Inflammatory macrophage treated with lipopolysaccharide for 1 hour (primary cell): ENCODE results near the gene SLC38A4.
"Not testable (repeated sequence)": the region's sequence is repeated elsewhere in the genome, so short reads cannot be mapped to it uniquely, and the experiment has no call there.

Source experiments
- DNase-seq, 2 donors: peaks; one replicate each; pipeline ENCODE4 v3.0.0-alpha.2; 2020 to 2022

Gene SLC38A4, protein sequence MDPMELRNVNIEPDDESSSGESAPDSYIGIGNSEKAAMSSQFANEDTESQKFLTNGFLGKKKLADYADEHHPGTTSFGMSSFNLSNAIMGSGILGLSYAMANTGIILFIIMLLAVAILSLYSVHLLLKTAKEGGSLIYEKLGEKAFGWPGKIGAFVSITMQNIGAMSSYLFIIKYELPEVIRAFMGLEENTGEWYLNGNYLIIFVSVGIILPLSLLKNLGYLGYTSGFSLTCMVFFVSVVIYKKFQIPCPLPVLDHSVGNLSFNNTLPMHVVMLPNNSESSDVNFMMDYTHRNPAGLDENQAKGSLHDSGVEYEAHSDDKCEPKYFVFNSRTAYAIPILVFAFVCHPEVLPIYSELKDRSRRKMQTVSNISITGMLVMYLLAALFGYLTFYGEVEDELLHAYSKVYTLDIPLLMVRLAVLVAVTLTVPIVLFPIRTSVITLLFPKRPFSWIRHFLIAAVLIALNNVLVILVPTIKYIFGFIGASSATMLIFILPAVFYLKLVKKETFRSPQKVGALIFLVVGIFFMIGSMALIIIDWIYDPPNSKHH

DNA sequence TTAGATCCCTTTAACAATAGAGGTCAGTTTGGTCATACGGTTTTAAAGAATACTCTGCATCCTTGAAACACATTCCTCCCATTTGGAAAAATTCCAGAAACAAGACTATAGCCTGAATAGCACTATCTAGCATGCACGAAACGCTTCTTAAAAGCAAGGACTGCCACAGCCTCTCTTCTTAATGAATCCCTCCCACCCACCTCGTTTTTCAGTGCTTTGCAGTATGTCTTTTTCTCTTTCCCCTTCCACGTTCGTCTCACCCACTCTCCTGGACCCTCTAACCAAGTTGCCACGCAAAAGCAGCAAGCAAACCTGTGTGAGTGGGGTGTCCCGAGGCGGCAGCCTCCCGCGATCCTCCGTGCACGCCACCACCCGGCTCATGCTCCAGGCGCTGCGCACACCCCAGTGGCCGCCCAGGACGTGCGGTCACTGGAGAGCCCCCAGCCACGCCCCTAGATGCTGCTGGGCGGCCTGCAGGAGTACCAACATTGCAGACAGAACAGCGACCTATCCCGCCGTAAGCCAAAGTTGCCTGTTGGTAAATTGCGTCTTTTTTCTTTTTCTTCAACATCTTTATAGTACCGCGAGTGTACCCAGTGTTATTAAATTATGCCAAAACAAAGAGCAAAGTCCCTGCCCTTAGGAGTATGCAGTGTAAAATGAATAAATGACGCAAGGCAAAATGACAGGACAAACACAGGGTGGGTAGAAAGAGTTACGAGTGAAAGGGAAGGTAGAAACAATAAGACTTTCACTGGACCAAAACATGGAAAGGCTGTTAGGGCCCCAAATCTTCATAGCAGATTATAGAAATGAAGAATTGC, at the start of gene SLC38A4:
Gene SLC38A4 (minus strand): TSS at position 407 of the 824 bp plus-strand sequence. CDS start 32,926 bp downstream, outside the sequence.
- DNase-seq, result no peak

DNA sequence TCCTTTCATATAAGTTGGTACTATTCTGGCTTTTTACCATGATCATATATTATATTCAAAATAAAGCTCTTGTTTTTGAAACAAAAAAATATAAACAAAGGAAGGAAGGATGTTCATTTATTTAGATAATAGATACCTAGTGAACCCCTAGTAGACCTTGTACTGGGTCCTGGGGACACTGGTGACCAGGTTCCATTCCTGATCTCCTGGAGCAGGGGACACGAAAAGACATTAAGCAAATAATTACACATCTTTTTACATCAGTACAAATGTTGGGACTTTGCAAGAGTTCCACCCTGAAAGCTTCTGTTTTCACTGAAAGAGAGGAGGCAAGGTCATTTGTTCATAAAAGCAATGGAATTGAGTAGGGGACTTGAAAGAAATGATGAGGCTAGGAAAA, 49.3 kb upstream of the SLC38A4 start:
- no peak for DNase-seq

DNA sequence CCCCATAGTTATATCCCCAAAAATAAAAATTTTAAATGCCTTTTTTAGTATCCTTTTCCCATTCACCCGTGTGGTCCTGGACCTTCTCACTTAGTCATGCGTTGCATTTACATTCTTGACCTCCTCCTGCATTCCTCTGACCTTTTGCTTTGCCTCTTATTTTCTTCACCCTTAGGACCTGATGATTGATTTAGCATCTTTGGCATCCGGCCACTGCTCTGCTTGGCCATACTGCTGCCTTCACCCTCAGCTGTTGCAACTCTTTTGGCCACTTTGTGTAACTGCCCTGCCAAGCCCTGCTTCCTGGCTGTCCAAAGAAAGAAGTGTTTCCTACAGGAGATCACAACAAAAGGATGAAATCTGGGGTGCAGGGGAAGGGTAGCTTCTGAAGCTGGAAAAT, 48.8 kb upstream of the SLC38A4 start:
- DNase-seq, result no peak

DNA sequence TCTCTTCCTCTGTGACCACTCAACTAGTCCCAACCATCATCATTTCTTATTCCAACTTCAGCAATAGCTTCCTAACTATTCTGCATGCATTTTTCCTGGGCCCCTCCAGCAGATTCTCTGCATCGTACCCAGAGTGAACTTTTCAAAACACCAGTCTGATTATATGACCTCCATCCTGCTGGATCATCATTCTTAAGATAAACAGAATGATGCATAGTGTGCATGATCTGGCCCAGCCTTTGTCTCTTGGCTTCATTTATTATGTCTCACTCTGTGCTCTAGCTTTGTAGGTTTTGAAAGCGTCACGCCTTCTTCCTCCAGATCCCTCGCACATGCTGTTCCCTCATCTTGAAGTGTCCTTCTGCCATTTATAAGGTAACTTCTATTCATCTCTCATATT, 46.3 kb upstream of the SLC38A4 start:
- no peak for DNase-seq

DNA sequence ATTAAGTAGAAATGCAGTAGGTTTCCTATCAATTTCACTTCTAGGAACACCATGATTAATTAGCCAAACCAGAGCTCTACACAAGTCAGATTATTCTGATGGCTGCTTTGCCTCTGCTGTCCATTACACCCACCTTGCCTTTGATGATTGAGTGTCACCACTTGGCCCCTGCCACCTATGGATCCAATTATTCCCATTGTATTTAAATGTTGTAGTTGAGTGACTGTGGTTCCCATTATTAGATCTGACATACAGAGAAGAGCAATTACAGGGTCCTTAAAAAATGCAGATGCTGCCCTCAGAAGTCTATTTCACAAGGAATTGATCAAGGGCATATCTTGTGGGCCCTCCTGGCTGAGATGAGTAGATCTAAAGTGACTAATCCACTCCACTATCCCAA, 39.5 kb upstream of the SLC38A4 start:
- no peak for DNase-seq

DNA sequence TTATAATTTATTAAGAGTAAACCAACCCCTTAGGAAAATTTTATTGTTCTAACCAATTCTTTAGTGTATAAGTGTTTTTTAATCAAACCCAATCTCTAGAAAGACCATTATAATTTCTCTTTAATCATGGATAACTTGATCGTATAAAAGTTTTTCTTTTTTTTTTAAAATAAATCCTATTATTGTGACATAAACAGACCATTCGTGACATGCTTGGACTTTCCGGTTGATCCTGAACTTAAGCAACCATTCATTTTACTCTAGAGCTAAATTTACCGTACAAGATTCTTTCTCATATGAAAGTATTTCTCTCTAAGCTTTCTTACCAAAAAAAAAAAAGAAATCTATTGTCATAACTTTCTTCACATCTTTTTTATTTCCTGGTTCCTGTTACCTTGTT, 32.6 kb upstream of the SLC38A4 start:
- DNase-seq, result no peak

DNA sequence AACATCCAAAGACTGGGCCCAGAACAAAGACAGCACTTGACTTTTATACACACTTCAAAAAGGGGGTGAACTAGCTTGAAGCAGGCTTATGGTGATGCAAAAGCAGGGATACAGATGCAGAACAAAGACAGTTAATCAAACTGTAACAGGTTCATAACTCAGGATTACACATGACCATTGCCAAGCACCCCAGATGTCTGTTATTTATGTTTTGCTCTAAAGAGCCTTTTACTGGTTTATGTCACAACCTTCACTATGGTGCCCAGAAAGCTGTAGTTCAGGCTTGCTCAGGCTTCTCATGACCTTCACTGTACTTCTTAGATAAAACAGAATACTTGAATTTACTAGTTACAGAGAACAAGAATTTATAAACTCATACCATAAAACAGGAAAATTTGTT, 31.7 kb upstream of the SLC38A4 start:
- DNase-seq, result no peak

DNA sequence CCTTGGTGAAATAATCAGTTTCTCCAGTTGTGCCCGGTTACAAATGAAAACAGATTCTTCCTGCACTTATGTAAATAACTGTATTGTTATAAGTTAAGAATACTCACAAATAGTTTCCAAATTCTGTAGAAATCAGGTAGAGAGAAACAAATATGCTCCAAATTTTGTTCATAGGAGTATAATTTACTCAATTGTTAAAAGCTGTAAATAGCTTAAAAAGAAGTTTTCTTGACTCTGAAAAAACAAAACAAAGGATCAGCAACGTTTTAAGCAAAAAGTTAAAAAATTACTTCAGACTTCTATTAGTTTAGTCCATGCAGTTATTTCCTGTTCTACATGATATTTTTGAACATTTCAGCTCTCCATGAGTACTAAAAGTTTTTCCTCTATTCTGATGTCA, 30.0 kb upstream of the SLC38A4 start:
- DNase-seq, result no peak

DNA sequence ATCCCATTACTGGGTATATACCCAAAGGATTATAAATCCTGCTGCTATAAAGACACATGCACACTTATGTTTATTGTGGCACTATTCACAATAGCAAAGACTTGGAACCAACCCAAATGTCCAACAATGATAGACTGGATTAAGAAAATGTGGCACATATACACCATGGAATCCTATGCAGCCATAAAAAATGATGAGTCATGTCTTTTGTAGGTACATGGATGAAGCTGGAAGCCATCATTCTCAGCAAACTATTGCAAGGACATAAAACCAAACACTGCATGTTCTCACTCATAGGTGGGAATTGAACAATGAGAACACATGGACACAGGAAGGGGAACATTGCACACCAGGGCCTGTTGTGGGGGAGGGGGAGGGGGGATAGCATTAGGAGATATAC, 28.4 kb upstream of the SLC38A4 start:
- not testable (repeated sequence) for DNase-seq

DNA sequence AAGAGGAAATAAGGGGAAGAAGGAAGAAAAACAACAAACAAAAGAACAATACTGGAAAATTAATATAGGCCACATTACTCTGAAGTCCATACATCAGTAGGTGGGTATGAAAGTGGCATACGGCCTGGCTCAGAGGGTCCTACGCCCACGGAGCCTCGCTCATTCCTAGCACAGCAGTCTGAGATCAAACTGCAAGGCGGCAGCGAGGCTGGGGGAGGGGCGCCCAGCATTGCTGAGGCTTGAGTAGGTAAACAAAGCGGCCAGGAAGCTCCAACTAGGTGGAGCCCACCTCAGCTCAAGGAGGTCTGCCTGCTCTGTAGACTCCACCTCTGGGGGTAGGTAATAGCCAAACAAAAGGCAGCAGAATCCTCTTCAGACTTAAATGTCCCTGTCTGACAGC, 23.0 kb upstream of the SLC38A4 start:
- DNase-seq, result not testable (repeated sequence)

DNA sequence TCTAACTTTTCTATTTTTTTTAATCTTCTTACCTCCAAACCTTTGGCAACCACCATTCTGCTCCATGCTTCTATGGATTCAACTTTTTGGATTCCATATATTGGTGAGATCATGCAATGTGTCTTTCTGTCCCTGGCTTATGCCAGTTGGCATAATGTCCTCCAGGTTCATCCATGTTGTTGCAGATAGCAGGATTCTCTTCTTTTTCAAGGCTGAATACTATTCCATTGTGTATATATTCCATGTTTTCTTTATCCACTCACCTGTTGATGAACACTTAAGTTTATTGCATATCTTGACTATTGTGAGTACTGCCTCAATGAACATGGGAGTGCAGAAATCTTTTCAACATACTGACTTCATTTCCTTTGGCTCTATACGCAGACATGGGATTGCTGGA, 21.2 kb upstream of the SLC38A4 start:
- no peak for DNase-seq

DNA sequence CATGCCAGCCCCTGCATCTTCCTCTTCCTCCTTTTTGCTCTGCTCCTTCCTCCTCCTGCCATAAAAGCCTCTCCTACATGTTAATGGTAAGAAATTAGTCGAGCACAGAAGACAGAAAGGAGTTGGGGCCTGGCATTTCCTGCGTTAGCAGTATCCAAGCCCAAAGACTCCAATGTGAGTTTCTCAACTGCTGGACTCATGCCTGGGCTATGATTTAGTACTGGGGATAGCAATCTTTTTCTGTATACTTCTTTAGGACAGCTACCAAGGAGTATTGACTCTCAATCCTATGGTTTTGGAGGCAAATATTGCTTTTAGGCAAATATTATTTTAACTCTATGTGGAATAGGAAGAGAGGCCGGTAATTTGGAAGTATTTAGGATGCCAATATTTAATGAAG, 18.0 kb upstream of the SLC38A4 start:
- DNase-seq, result no peak

DNA sequence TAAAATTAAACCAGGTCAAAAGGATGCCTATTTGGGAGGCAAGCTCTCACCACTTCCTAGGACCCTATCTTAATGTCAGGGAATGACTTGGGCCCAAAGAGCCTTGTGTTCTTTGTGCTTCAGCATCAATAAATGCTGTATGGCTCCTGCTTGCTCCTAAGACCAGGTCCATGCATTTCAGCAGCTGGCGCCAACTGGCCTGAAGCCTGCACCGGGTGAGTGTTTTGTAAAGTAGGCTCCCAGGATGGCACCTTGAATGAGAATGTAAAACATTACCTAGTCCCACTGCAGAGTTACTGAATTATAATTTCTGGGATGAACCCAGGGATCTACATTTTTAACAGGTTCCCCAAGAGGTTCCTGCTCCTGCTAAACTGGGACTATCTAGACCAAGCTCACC, 16.1 kb upstream of the SLC38A4 start:
- no peak for DNase-seq

DNA sequence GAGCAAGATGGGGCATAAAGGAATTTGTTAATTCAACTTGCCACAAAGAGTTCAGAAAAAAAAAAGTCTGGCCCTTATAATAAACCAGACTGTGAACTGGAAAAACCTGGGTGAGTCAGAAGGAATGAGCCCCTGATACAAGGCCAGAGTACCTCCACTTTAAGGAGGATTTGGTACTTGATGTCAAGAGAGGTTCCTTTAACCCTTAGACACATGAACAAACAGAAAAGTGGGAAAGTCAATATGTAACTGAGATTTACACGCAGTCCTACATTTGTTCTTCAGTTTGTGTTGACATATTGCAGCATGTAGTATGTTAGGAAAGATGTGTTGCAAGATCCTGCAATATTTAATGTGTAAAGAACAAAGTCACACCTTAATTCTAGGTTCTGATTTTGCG, 14.2 kb upstream of the SLC38A4 start:
- DNase-seq, result no peak

DNA sequence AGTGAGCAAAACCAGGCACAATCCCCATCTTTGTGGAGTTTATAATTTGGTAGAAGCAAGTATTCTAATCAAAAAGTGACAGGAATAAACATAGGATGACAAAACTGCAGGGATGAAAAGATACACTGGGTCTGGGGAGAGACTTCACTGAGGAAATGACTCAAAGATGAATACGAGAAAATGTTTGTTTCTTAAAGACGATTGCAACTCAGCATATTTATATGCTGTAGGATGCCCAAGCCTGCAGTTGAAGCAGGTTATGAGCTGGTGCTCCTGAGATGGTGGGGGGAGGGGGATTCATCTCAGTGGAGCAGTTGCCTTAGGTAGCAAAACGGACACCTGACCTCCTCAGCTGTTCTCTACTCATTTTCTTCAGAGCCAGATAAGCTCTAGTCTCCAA, 13.4 kb upstream of the SLC38A4 start:
- no peak for DNase-seq

DNA sequence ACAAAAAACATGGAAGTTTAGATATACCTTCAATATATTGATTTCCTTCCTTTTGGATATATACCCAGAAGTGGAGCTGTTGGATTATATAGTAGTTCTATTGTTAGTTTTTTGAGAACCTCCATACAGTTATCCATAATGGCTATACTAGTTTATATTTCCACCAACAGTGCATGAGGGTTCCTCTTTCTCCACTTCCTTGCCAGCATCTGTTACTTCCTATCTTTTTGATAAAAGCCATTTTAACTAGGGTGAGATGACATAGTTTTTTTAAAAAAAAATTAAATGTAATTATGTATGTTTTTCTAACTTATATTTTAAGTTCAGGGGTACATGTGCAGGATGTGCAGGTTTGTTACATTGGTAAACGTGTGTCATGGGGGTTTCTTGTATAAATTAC, 10.0 kb upstream of the SLC38A4 start:
- no peak for DNase-seq

DNA sequence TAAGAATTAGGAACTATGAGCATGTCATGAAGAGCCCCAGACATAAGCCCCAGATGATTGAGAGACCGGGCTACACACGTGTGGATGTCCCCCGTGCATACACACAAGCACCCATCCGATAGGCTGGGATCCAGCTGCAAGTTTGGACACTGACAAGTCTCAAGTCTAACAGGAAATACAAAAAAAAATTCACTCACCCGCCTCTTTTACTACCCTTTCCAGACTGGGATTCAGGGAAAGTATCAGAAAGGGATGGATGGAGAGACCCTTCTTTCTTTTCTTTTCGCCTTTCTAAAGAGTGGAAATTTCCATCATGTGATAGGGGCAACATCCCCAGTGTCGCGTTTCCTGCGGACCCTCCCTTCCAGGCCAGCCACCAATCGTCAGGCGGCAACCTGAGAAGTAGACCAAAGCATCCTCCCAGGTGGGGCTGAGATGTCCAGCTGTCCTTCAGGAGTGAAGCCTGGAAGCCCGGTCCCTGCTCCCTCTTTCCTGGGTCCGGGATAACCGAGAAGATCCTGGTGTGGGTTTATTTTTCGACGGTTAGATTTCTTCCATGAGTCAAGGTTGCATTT, 6.4 kb upstream of the SLC38A4 start:
- DNase-seq, result no peak

DNA sequence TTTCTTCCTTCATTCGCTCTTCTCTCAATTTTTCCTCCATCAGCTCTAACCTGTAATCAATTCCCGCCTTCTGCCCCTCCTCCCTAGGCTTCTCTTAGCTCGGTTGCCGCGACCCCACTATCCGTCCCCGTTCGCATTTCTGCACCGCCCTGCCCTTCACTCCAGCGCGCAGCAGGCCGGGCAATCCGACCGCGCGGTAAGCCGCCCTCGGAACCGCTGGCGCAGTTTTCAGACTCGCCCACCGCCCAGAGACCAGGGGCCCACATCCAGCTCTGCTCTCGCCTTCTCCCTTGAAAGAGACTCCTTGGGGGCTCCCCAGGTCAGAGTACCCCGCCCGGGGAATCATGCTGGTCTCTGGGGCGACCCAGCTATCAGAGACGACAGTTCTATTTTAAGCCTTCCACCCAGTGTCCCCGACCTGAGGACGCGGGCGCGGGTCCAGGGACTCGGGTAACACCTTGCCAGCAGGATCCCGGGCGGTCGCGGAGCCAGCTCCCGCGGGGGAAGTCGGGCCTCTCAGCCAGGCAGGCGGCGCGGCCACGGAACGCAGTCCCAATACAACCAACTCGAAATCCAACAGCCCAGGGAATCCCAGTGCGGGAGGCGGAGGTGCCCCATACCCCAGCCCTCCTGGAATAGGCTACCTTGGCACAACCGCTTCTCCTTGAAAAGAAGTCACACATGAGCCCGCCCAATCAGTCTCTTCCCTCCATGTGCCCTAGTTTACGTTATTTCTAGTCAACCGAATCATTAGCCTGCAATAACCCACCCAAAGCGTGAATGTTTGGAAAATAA, 5.7 kb upstream of the SLC38A4 start:
- DNase-seq, result no peak

DNA sequence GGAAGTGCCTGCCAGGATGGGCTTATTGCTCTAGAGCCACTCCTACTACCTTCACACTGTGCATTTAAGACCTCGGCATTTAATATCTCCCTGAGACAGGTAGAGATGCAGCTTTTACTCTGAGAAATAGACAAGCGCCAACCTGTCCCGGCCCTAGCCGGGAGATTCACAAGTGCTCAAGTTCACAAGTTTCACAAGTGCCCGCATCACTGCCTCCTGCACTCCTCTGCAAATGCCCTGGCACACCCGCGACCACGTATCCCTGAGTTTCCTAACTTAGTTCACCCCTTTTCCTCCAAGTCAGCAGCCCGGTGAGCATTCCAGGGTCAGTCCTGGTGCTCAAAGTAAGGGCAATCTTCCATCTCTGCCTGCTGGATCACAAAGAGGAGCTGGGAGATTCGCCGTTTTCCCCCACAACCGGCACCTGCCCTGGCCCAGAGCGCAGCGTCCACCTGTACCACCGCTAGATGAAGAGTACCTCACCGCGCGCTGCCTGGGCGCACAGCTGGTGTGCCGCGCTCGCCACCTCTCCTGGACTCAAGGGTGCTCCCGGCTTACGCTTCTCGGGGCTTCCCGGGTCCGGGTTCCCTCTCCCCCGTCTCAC, 5.0 kb upstream of the SLC38A4 start:
- DNase-seq, result no peak

DNA sequence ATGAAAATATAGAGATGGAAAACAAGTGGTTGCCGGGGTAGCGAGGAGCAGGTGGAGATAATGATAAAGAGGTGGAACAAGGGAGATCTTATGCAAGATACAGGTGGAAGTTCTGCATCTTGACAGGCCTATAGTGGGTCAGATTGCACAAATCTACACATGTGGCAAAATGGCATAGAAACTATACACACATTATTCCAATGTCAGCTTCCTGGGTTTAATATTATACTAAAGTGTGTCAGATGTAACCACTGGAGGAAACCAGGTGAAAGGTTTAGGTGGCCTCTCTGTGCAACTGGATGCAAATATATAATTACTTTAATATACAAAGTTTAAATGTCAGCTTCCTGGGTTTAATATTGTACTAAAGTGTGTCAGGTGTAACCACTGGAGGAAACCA, 1.1 kb downstream of the SLC38A4 start:
- DNase-seq, result no peak

DNA sequence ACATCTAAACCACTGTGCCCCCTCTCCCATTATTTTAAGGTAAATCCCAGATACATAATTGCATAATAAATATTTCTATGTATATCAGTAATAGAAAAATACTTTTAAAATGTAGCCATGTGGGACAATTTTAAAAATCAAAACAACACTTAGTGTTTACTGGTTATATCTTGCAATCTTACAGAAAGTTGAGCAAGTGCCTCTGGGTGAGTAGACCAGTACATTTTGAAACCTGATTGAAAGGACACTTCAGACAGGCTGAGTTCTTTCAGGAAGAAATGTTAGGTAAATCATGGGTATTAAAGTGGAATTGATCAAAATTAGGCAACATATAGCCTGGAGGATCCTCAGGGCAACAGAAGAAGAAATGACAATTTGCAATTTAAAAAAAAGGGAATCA, 7.2 kb downstream of the SLC38A4 start:
- DNase-seq, result no peak

DNA sequence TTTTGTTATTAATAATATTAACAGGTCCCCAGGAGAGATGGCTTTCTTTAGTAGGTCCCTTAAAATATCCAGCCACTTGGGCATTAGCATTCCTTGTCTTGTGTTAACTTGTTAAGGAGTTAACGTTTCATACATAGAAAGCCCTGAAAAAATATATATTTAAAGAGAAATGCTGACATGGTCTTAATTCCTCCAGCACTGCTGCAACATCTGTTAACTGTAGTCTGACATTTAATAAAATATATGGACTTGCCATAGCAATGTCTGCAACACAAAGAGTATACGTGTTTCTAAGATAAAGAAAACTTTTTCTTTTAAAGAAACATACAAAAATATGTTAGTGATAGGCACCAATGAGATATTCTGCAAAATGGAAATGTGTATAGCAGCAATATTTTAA, 10.0 kb downstream of the SLC38A4 start:
- no peak for DNase-seq
